Keratinocyte (primary cell): ENCODE measurements around the gene DPAGT1. TPM values are rescaled to one million over a fixed set of nuclear protein-coding genes. Genes with fewer than 3 reads are reported as not detected.

Experiments
- DNase-seq: peaks from one replicate; pipeline ENCODE4 v3.0.0-alpha.2; 2011; ENCODE audit warnings: low read depth, missing footprints, low spot score
- FAIRE-seq: peaks from 2 replicates; lab custom pipeline; 2011; peaks lifted over from hg19 to GRCh38; lab: Jason Lieb, UNC
- H2AFZ ChIP-seq: 2 replicates; pipeline ENCODE4 v1.6.0; 2012; ENCODE audit warnings: low read length, control low read depth, inconsistent platforms; ENCODE audit not compliant: control insufficient read depth
- H3K27ac ChIP-seq: 2 replicates; pipeline ENCODE4 v1.5.1; 2011; ENCODE audit warnings: low read length; ENCODE audit not compliant: control insufficient read depth, insufficient read depth
- H3K27me3 ChIP-seq: 3 replicates; pipeline ENCODE4 v1.6.0; 2011; ENCODE audit warnings: low read length; ENCODE audit not compliant: control insufficient read depth, insufficient read depth; ENCODE audit errors: extremely low read depth
- H3K36me3 ChIP-seq, 2 experiments: 2 replicates in 1 of 2; 3 replicates in 1 of 2; pipeline ENCODE4 v1.5.1; 2011; ENCODE audit warnings: low read length in 2 of 2, mild to moderate bottlenecking in 1 of 2; ENCODE audit not compliant: control insufficient read depth in 2 of 2, insufficient read depth in 2 of 2; ENCODE audit errors: extremely low read depth in 1 of 2
- H3K4me1 ChIP-seq: 3 replicates; pipeline ENCODE4 v1.5.1; 2011; ENCODE audit warnings: low read length; ENCODE audit not compliant: control insufficient read depth, insufficient read depth; ENCODE audit errors: extremely low read depth
- H3K4me2 ChIP-seq: 3 replicates; pipeline ENCODE4 v1.6.0; 2011; ENCODE audit warnings: low read depth, low read length; ENCODE audit not compliant: control insufficient read depth, insufficient read depth; ENCODE audit errors: extremely low read depth
- H3K4me3 ChIP-seq, 3 experiments: fragments of 200-600 bp in 1 of 3; sonication (generic) in 1 of 3; 2 replicates in 2 of 3; 3 replicates in 1 of 3; pipeline ENCODE4 v1.5.1; 2011 to 2016; ENCODE audit warnings: low read length in 3 of 3, mild to moderate bottlenecking in 3 of 3, control low read depth in 2 of 3, inconsistent platforms in 1 of 3, low read depth in 1 of 3, mixed read lengths in 1 of 3, mixed run types in 1 of 3, moderate library complexity in 1 of 3; ENCODE audit not compliant: control insufficient read depth in 2 of 3, insufficient read depth in 2 of 3; ENCODE audit errors: extremely low read depth in 1 of 3
- H3K79me2 ChIP-seq: 2 replicates; pipeline ENCODE4 v1.6.0; 2012; ENCODE audit warnings: low read length; ENCODE audit not compliant: control insufficient read depth, insufficient read depth
- H3K9ac ChIP-seq: 3 replicates; pipeline ENCODE4 v1.6.0; 2011; ENCODE audit warnings: low read length; ENCODE audit not compliant: control insufficient read depth, insufficient read depth; ENCODE audit errors: extremely low read depth
- H3K9me1 ChIP-seq: 3 replicates; pipeline ENCODE4 v1.6.0; 2011; ENCODE audit warnings: low read length; ENCODE audit not compliant: control insufficient read depth, insufficient read depth; ENCODE audit errors: extremely low read depth
- H3K9me3 ChIP-seq: 2 replicates; pipeline ENCODE4 v1.5.1; 2012; ENCODE audit warnings: low read depth, low read length; ENCODE audit not compliant: control insufficient read depth
- H4K20me1 ChIP-seq: 3 replicates; pipeline ENCODE4 v1.6.0; 2011; ENCODE audit warnings: low read length; ENCODE audit not compliant: control insufficient read depth, insufficient read depth; ENCODE audit errors: extremely low read depth
- EZH2 ChIP-seq: IDR thresholded peaks from one replicate; pipeline ENCODE4 v1.6.1; 2012; ENCODE audit warnings: inconsistent platforms, mild to moderate bottlenecking, low read length, moderate library complexity
- dilution Hi-C: fragments of 300-500 bp; cut with MboI; formaldehyde crosslinking; loops from one replicate; pipeline ENCODE4 v1.7.0; 2020; ENCODE audit warnings: low sequenced_read_pairs; ENCODE audit not compliant: extremely low pct_ligation_motif_present
- polyA plus RNA-seq, 5 experiments: library from polyadenylated mRNA; depleted of rRNA in 3 of 5; stranded (reverse) in 3 of 5; stranded (forward) in 1 of 5; unstranded in 1 of 5; fragments of >200 nt; gene quantifications; 1 replicate in 1 of 5; 2 replicates in 3 of 5; 3 replicates in 1 of 5; pipeline versions ENCODE4 v1.2.1 to v1.2.3, GENCODE V29; 2011 to 2012; ENCODE audit warnings: missing spikeins in 2 of 5, low read depth in 1 of 5, low replicate concordance in 1 of 5
- TF ChIP-seq, protein P1 (sequence below), 3 experiments: IDR thresholded peaks in 1 of 3; conservative IDR thresholded peaks in 1 of 3; optimal IDR thresholded peaks in 1 of 3; 2 replicates in 2 of 3; 3 replicates in 1 of 3; pipeline versions ENCODE3 to v1.5.1; 2011; ENCODE audit warnings: low read length in 3 of 3, mild to moderate bottlenecking in 3 of 3, moderate library complexity in 2 of 3, control low read depth in 1 of 3, inconsistent platforms in 1 of 3; ENCODE audit not compliant: insufficient read depth in 2 of 3; ENCODE audit errors: extremely low read depth in 1 of 3

DPAGT1 gene
- polyA plus RNA-seq, 1 donor (not counting 4 experiments of a cell fraction or from before 2014, with no cell fraction given) = 59.7 TPM

DNA sequence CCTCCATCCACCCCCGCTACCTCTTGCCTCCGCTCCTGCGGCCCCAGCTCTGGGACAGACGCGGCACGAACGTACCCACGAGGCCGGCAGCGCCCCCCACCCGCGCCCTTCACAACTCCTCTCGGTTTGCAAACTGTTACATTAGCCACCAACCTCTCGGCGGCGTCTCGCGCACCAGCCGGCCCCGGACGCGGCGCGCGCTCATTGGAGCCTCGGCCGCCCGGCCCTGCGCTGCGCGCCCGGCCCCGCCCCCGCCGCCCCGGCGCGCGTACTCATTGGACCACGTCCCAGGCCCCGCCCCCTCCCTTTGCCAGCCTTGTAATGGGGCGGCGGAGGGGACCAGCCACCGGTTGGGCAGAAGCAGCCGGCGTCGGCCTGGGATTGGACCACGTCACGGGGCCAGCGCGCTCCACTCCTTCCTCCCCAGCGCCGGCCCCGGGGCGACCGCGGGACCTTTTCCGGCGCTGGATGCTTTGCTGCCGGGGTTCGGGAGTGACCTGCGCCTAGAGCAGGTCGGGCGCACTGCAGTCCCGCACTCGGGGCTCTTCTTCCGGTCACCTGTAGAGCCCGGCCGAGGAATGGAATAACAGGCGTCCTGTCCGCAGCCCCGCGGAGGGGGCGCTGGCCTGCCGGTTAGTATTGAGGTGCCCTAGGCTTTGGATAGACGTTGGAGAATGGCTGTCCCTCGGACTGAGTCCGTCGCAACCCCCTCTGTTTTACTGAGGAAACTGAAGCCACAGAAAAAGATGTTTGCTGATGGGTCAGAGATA is 44.5 kb downstream of the DPAGT1 start, which contains the start of gene HYOU1:
Gene HYOU1 (minus strand): TSS at position 206 of the 770 bp plus-strand sequence. CDS start 1,045 bp downstream, outside the sequence.
- Histone ChIP-seq H3K27ac (peak within 1 kb of the TSS; percentile 82), H3K4me1 (peaks cover 14% of the 10 kb centered on the region), H4K20me1 (peaks cover 4% of the 10 kb centered on the region), H3K9me1 (no peaks in the 10 kb centered on the region), H3K36me3 (peaks cover 25 to 32% of the 10 kb centered on the region in 2 experiments), H3K27me3 (no peaks in the 10 kb centered on the region), H3K4me3 (peak within 1 kb of the TSS; percentile 90 to 92 (median 92)), H3K4me2 (peak within 1 kb of the TSS; percentile 89), H2AFZ (peak within 1 kb of the TSS; percentile 73), H3K9ac (peak within 1 kb of the TSS; percentile 87), H3K79me2 (peaks cover 38% of the 10 kb centered on the region), H3K9me3 (no peaks in the 10 kb centered on the region)
- no peak for TF ChIP-seq EZH2
- TF ChIP-seq, protein P1, sequence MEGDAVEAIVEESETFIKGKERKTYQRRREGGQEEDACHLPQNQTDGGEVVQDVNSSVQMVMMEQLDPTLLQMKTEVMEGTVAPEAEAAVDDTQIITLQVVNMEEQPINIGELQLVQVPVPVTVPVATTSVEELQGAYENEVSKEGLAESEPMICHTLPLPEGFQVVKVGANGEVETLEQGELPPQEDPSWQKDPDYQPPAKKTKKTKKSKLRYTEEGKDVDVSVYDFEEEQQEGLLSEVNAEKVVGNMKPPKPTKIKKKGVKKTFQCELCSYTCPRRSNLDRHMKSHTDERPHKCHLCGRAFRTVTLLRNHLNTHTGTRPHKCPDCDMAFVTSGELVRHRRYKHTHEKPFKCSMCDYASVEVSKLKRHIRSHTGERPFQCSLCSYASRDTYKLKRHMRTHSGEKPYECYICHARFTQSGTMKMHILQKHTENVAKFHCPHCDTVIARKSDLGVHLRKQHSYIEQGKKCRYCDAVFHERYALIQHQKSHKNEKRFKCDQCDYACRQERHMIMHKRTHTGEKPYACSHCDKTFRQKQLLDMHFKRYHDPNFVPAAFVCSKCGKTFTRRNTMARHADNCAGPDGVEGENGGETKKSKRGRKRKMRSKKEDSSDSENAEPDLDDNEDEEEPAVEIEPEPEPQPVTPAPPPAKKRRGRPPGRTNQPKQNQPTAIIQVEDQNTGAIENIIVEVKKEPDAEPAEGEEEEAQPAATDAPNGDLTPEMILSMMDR (optimal IDR thresholded peaks at IDR 0.05 in 1 of 3, IDR thresholded peaks at IDR 0.05 in 1 of 3, conservative IDR thresholded peaks at IDR 0.05 in 1 of 3; ENCODE audit: extremely low read depth in 1 of 3, insufficient read depth in 2 of 3, low read length in 3 of 3) = peak in 2 of 3 experiments; percentile 19 to 34
- FAIRE-seq (no peak), DNase-seq (peak; percentile 74)
- dilution Hi-C loops = no loop called here

DNA sequence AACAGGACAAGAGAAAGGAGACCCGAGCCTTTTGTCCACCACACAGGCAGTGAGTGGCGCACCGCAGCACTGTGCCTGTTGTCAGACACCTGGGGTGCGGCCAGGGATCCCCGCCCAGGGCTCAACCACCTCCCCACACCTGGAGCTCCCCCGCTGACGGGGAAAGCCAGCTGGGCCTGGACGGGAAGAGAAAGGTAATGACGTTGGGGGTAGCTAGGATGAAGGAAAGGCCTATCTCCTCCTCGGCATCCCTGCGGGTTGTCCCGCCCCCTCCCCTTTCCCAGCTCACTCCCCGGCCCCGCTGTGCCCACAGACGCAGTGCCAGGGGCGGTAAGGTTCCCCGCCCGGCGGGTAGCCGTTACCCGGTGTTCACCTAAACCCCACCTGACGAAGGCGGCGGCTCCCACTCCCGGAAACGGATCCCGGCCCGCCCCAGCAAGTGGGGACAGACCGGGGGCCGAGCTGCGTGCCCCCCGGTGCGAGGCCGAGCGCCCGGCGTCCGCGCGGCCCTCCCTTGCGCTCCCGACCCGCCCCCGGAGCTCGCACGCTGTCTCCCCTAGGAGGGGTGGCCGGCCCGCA is 45.1 kb downstream of the DPAGT1 start:
- peak overlapping the region; percentile 76 to 92 (median 77) for H3K4me3 ChIP-seq
- peaks cover 32 to 38% of the 10 kb centered on the region in 2 experiments for H3K36me3 ChIP-seq
- no peaks in the 10 kb centered on the region for H3K9me1 ChIP-seq
- TF ChIP-seq EZH2 = no peak
- TF ChIP-seq, protein P1 (optimal IDR thresholded peaks at IDR 0.05 in 1 of 3, IDR thresholded peaks at IDR 0.05 in 1 of 3, conservative IDR thresholded peaks at IDR 0.05 in 1 of 3; ENCODE audit: extremely low read depth in 1 of 3, insufficient read depth in 2 of 3, low read length in 3 of 3) = no peak
- no peaks in the 10 kb centered on the region for H3K27me3 ChIP-seq
- H3K27ac ChIP-seq = peak overlapping the region; percentile 77
- FAIRE-seq (no peak), DNase-seq (no peak)
- H3K4me2 ChIP-seq = peak overlapping the region; percentile 89
- dilution Hi-C loops = no loop called here
- peak overlapping the region; percentile 69 for H2AFZ ChIP-seq
- H3K9me3 ChIP-seq = no peaks in the 10 kb centered on the region
- peaks cover 16% of the 10 kb centered on the region for H3K4me1 ChIP-seq
- H3K9ac ChIP-seq = peak overlapping the region; percentile 87
- peaks cover 4% of the 10 kb centered on the region for H4K20me1 ChIP-seq
- peaks cover 39% of the 10 kb centered on the region for H3K79me2 ChIP-seq
